Stimulated activated CD8-positive, alpha-beta memory T cell treated with anti-CD3 and anti-CD28 coated beads, Interleukin-7, amount 100 ng/mL, for 48 hours (primary cell): ENCODE results near the gene THRA.
A peak's percentile ranks its signal among the peaks of the same experiment; 100 is the strongest.

Source experiments
- DNase-seq, 2 donors: peaks; one replicate each; pipeline ENCODE4 v3.0.0-alpha.2; 2020; ENCODE audit warnings: low read depth in 1 of 2; ENCODE audit errors: extremely low read depth in 1 of 2

THRA gene

DNA sequence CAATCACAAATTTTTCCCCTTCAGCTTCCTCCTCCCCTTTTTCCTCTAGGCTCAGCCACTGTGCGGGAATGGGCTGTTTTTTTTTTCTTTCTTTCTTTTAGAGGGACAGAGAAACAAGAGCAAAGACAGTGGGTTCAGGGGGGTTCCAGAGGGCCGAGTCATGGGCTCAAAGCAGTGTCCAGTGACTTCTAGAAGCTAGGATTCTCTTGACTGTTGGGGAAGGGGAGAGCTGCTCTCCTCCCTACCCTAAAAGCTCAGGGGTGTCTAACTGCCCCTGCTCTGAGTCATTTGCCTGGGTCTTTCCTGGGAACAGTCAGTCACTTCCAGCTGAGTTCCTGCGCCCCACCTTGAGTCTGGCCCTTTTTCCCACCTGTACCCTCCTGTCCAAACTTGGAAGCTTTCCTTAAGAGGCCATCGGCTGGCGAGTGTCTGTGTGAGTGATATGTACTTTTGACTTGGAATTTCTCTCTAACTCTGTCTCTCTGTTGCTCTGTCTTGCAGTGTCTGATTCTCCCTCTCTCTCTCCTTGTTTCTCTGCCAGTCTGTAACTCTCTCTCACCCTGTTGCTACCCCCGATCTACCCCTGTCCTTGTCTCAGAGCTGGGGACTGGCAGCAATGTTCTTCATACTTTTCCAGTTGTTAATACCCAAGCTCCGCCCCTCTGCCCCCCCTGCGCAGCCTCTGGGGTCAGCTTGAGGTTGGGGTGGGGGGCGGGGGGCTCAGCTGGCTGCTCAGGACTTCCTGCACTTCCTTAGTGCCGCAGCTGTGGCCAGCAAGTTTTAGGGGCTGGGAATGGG is 2.4 kb downstream of the THRA start:
- DNase-seq: no peak

DNA sequence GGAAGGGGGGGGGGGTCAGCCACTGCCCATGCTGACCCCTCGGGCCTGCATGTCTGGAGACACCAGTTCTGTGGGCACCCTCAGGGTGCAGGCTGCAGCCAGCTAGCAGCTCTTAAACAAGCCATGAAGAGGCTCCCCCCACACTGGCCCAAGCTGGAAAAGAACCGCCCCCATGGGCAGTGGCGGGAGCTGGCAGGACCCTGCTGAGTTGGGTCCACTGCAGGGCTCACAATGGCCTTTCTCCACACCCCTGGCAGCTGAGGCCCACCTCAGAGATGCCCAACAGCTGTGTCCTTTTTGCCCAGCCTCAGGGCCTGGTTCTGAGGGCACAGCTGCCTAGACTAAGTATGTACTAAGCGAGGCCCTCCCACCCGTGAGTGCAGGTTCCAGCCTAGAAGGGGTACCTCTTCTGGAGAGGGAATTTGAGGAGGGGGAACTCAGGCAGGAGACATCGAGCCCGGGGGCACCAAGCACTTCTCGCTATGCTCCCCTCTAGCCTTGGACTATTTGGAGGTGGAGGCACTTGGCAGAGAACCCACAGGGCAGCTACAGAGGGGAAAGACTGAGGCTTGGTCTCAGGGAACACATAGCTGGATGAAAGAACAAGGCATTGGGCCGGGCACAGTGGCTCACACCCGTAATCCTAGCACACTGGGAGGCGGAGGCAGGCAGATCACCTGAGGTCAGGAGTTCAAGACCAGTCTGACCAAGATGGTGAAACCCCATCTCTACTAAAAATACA is 3.2 kb downstream of the THRA start:
- no peak for DNase-seq

DNA sequence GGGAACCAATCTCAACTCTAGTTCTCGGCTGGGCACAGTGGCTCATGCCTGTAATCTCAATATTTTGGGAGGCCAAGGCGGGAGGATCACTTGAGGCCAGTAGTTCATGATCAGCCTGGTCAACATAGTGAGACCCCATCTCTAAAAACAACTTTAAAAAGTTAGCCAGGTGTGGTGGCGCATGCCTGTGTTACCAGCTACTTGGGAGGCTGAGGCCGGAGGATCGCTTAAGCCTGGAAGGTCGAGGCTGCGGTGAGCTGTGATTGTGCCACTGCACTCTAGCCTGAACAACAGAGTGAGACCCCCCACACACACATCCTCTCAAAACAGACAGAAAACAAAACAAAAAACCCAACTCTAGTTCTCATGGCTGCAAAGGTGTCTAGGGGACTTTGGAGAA is 4.9 kb downstream of the THRA start:
- DNase-seq: no peak

DNA sequence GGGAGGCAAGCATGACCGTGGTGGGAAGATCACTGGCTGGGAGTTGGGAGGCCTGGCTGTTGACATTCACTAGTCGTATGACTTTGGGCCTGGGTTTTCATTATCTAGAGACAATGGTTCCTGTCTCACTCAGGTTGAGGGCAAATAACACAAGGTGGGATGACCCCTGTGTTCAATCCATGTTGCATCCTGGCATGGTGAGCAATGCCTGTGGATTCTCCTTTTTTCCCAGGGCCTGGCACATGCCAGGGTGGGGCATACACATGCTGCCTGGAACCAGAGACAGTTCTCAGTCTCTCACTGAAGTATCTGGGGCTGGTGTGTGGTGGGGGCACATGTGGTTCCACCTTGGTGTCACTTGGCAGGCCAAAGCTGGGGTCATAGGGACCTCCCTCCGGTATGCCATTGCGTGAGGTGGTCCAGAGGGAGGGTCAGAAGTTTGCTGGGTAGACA is 5.4 kb downstream of the THRA start:
- no peak for DNase-seq

DNA sequence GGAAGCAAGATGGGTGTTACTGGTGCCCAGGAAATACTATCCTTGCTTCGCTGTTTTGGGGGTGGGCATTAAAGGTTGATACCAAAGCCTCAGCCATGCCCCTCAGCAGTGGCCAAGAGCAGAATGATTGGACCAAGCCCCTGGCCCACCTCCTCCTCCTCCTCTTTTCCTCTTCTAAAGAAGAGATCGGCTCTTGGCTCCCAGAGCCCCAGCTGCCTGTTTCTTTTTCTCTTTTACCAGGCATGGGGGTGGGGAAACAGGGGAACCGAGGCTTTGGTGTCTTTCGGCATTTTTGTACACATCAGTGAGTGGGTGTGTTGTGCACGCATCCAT is 5.8 kb downstream of the THRA start:
- no peak for DNase-seq

DNA sequence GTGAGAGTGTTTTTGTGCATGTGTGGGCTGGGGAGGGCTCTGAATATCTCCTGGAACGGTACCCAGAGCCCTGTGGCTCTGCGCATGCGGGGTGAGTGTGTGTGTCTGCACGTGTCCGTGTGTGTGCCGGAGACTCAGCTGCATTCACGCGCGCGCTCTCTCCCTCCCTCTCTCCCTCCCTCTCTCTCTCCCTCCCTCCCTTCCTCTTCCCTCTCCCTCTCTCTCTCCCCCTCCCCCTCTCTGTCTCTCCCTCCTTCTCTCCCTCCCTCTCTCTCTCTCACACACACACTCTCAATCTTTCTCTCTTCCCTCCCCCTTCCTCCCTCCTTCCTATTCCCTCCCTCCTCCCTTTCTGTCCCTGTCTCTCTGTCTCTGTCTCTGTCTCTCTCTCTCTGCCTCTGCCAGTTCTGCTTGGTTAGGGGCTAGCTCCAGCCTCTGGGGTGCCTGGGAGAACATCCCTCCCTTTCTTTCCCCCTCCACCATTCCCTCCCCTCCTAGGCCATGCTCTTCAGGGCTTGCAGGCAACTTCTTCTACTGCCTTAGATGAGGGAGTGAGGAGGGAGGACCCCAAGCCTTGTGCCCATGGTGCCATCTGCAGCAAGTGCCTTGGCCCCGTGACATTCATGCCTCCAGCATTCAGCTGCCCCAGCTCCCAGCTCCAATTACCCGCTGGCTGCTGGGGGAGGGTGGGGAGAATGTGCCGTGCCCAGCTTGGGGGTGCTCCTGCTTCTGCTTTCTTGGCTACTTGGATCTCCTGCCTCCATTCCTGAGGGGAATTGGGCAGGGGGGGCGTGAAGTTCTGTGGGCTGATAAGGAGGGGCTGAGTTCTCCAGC is 6.4 kb downstream of the THRA start:
- DNase-seq: peak; percentile 46 to 66

DNA sequence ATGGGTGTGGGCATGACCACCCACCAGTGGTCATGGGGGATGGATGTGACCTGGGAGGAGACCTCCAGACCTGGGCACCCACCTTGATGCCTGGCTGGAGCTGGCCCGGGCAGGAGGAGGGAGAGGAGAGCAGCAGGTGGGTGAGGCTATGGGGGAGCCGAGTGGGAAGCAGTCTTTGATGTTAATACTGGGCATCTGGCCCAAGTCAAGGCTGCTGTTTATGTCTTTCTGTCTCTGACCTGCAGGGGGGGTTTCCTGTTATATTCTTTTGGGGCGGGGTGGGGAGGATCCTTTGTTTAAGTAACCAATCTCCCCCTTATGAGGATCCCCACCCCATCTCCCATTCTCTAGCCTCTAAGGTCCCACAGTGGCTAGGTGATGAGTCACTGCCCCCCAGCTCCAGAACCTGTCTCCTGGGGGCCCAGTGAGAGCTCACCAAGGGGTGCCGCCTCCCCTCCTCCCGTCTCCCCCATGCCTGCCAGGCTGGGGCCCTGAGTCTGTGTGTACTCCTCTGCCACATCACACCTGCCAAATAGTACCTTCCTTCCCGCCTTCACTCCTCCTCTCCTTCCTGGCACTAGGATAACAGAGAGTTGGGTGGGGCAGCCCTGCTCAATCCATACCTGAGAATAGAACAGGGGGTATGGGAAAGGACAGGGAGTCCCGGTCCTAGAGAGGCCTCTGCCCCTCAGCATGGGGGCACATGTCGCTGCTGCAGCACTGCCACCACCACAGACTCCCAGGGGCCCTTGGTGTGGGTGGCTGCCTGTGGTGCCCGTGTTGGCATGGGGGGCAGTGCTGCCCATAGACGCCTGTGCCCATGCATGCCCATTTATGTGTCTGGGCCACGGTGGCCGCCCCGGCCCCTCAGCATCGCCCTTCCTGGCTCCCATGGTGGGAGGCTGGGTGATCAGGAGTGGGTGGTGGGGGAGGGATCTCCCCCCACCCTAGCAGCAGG is 7.3 kb downstream of the THRA start:
- DNase-seq: peak in 1 of 2 donors; percentile 22

DNA sequence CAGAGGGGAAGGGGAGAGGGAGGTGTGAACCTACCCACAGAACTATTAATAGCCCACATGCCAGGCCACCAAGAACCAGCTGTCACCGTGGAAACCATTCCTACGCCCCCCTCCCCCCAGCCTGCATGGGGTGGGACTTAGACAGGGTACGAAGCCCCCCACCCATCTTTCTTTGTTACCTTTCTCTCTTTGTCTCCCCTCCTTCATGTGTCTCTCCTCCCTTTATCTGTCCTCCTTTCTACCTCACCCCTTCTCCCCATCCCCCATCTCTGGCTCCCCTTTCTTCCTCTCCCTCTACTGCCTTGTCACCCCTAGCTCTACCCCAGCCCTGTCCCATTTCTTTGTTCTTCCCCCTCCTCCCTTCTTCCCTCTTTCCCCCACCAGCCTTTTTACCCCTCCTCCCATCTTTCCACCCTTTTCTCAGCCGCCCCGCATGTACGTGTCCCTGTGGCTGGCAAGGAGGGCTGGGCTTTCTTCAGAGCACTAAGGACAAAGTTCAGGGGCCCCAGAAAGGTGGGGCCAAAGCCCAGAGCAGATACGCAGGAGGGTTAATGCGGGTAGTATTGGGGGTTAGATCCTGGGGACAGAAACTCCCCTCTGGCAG is 8.0 kb downstream of the THRA start:
- DNase-seq: no peak

DNA sequence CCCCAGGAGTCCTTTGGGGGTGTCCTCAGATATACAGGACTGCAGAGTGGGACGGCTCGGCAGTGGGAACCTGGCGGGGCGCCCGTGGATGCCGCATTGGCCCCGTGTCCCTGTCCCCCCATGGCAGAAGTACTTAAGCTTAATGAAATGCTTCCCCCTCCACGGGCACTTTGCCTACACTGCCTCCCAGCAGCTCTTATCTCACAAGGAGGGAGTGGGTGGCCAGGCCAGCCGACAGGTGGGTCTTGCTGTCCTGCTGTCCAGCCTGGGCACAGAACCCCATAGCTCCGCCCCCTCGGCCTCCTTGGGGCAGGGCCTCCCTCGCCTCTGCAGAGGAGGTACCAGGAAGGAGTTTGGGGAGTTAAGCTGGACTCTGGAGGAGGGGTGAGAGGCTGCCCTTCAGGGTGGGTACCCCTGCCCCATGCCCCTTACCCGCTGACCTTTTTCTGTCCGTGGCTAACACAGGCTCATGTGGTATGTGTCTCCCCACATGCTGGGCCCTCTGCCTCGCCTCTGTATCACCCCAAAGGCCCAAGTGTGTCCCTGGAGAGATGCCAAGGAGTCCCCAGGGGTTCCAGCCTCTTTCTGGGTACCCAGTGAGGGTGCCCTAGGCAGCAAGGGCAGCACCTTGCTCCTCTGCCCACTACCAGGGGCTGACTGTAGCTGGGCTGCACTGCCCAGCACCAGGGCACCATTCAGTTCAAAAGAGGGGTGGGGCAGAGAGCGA is 8.7 kb downstream of the THRA start:
- DNase-seq: no peak

DNA sequence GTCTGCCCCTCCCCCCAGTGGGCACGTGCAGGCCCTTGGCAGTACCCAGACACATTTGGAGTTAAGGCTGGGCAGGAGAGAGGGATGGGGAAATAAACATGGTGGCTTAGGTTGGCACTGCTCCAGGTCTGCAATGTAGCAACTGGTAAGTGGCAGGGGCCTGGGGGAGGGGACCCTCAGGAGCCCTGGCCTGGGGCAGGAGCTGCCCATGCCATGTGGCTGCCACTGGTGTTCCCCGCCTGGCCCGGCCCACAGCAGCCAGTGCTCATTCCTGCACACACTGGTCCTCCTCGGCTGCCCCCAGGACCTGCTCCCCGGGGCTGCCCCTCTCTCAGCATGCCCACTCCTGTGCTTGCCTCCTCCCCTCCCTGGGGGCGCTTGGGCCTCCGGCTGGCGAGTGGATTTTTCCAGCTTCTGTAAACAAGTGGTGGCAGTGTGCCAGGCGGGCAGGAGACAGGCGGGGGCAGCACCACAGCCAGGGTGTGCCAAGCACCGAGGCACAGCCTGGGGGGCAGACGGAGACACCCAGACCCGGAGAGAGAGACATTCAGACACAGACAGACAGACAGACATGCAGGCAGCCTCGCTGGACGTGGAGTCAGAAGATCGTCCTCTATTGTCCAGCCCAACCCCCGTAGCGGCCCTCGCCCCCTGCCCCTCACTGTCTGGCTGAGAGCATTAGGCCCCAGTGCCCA is 9.4 kb downstream of the THRA start:
- no peak for DNase-seq

DNA sequence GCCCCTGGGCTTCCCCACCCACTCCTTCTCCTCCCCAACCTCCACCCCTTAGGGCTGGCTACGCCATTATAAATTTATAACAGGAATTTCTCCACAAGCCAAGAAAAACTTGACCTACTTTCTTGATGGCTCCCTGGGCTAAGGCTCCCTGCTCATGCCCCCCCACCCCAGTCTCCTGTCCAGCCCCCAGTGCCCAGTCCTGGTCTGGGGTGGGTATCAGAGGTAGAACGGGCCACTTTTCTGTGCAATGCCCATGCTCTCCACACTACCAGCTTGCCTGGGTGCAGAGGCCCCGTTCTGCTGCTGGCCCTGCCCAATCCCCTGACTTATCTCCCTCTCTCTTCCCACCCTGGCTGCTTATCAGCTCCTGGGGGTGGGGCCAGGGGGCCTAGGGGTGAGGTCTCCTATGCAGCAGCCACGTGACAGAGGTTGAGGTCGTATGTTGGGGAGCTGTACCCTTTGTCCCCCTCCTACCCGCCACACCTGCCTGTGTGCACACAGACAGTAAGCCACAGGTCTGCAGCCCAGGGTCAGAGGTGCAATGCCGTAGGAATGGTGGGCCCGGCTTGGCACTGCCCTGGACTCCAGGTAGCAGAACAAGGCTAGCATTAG is 10.1 kb downstream of the THRA start:
- DNase-seq: no peak

DNA sequence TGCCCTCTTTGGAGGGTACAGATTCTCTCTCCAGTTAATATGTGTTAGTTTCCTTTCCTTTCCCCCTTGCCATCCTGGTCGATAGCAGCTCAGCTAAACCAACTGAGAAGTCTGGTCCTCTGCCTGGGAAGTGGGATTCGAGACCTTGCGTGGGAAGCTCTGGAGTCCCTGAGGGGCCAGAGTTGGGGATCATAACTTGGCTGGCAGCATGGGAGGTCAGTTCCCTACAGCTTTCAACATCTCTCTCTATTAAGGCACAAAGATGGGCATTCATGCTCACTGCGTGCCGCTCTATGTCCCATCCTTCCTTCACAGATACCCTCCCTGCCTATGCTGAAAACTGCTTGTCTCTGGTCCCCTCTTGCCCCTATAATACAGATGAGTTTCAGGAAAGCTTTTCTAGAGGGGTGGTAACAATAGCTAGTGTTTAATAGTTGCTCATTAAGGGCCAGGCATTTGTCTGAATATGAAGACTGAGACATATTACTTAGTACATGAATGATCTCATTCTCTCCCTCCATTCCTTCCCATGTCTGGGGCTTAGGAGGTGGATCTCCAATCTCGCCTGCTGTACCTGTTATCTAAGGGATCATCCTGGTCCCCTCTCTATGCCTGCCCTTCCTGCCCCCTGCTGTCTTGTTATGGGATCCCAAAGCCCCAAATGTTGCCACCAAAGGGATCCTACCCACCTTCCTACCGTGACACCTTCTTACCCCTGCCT is 10.8 kb downstream of the THRA start:
- DNase-seq: no peak

DNA sequence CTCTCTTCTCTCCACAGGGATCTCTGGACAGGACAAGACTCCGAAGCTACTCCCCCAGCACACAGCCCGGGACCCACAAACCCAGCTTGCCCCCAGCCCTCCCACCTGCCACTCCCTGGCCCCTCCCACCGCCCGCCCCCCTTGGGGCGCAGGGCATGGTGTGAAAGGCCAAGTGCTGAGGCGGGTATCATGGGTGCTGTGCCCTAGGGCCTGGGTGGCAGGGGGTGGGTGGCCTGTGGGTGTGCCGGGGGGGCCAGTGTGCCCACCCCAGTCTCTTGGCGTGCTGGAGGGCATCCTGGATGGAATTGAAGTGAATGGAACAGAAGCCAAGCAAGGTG is 11.4 kb downstream of the THRA start:
- no peak for DNase-seq

DNA sequence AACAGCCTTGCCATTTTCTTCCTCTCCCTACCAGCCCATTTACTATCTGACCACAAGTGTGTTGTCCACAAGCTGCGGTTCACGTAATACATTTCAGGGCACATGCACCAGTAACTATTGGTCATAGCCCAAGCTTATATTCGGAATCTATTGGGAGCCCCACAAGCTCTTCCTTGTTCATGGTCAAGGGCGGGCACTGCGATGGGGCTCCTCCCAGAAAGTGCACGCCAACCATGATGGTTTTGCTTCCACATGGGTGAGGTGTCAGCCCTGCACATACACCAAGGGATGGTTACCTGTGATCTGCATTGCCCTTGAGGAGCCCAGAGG is 12.1 kb downstream of the THRA start:
- no peak for DNase-seq

DNA sequence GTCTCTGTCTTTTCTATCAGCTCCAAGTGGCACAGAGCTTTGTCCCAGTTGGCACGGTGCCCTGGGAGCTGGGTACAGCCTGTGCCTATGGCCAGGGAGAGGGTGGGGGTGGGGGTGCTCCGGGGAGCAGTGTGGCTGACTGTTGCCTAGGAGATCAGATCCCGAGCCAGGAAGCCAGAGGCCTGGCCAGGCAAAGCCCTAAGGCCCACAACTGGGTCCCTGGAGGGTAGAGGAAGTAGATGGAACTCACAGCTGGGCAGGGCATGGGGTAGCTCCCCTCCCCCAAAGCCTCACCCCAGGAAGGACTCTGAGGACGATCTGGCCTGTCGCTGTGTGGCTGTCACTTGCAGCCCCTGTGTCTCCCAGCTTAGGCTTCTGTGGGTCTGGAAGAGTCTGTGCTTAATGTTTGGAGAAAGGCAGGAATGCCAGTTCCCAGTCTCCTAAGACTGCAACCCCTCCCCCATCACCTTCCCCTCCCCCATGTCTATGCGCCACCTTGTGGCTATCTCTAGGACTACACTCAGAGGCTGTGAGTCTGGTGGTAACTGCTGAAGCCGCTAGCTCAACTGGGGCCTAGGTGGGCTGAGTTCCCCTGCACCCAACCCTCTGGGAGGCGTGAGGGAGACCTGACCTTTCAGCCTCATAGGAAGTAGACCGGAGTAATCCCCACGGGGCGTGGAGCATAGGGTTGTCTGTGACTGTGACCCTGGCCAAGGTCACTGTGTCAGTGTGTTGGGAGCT is 12.6 kb downstream of the THRA start:
- DNase-seq: no peak

DNA sequence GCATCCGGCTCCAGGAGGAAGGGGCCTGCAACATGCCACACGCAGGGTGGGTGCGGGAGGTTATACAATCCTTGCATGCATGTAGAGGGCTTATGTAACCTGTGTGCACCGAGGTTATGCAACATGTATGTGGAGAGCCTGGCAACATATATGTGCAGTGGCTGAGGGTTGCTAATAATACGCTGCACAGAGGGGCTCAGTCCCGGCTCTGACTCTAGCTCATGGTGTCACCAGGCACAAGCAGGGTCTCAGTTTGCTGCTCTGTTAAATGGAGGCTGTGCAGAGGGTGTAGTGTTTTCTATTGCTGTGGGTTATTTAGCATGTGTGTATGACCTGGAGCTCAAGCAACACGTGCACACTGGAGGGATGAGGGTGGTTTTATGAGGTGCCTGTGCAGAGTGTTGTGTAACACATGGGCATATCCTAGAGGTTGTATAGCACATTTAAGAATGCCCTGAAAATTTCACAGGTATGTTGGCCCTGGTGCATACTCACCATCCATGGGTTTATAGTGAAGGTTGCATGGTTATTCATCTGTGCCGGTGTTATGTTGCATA is 13.3 kb downstream of the THRA start:
- DNase-seq: no peak

DNA sequence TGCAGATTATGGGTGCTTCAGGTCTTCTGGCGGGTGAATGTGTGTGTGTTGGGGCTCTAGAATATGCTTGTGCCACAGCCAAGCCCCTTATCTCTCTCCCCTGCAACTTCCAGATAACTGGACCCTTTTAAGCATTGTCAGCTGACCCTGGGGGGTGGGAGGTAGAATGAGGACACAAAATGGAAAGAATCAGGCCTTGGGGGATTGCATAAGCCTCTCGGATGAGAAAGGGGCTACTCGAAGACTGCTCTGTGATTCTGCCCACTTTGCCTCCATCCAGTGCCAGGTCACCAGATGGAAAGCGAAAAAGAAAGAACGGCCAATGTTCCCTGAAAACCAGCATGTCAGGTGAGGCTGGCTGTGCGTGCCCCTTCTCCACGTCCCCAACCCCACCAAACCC is 13.8 kb downstream of the THRA start:
- DNase-seq: no peak
